SK-N-SH treated with all-trans-retinoic acid at 6 μM for 48 hours (cell line): ENCODE results near the gene CNGB1.

Experiments
- ARNTL ChIP-seq: fragments of 450-650 bp; formaldehyde crosslinking; IDR thresholded peaks from 2 replicates; pipeline ENCODE4 v1.5.0; 2020; ENCODE audit warnings: low read depth, mild to moderate bottlenecking, moderate library complexity, borderline replicate concordance
- BACH2 ChIP-seq: fragments of 250-450 bp; sonication (Bioruptor Pico); IDR thresholded peaks from 2 replicates; pipeline ENCODE4 v1.9.0; 2021; ENCODE audit warnings: mild to moderate bottlenecking, borderline replicate concordance
- CREB5 ChIP-seq: fragments of 250-450 bp; sonication (Bioruptor Pico); IDR thresholded peaks from 2 replicates; pipeline ENCODE4 v1.5.1; 2020; ENCODE audit warnings: low read depth, mild to moderate bottlenecking, moderate library complexity
- CSDC2 ChIP-seq: fragments of 250-450 bp; sonication (Bioruptor Pico); IDR thresholded peaks from 2 replicates; pipeline ENCODE4 v1.5.0; 2020; ENCODE audit warnings: mild to moderate bottlenecking, moderate library complexity
- ESRRG ChIP-seq: fragments of 250-450 bp; sonication (Bioruptor Pico); IDR thresholded peaks from 2 replicates; pipeline ENCODE4 v1.6.1; 2021; ENCODE audit warnings: mild to moderate bottlenecking
- TCF4 ChIP-seq: fragments of 250-450 bp; sonication (Bioruptor Pico); IDR thresholded peaks from 2 replicates; pipeline ENCODE4 v1.8.0; 2021; ENCODE audit warnings: mild to moderate bottlenecking, moderate library complexity, borderline replicate concordance
- TOX ChIP-seq: fragments of 250-450 bp; sonication (Bioruptor Pico); IDR thresholded peaks from 2 replicates; pipeline ENCODE4 v1.8.0; 2021; ENCODE audit warnings: mild to moderate bottlenecking, moderate library complexity, borderline replicate concordance
- ZFP3 ChIP-seq: fragments of 250-450 bp; sonication (Bioruptor Pico); IDR thresholded peaks from 2 replicates; pipeline ENCODE4 v1.5.0; 2020; ENCODE audit warnings: mild to moderate bottlenecking, moderate library complexity
- ZFP30 ChIP-seq: fragments of 450-650 bp; formaldehyde crosslinking; IDR thresholded peaks from 2 replicates; pipeline ENCODE4 v1.5.0; 2022; ENCODE audit warnings: mild to moderate bottlenecking, moderate library complexity
- ZNF565 ChIP-seq: fragments of 450-650 bp; formaldehyde crosslinking; conservative IDR thresholded peaks from 2 replicates; pipeline ENCODE4 v1.5.0; 2020; ENCODE audit warnings: low read depth, mild to moderate bottlenecking, moderate library complexity
- ZNF8 ChIP-seq: fragments of 450-650 bp; formaldehyde crosslinking; IDR thresholded peaks from 2 replicates; pipeline ENCODE4 v1.5.0; 2020; ENCODE audit warnings: mild to moderate bottlenecking, moderate library complexity
- TF ChIP-seq, protein P1 (sequence below): fragments of 250-450 bp; sonication (Bioruptor Pico); IDR thresholded peaks from 2 replicates; pipeline ENCODE4 v1.5.0; 2020; ENCODE audit warnings: mild to moderate bottlenecking, moderate library complexity
- TF ChIP-seq, protein P2 (sequence below): fragments of 250-450 bp; sonication (Bioruptor Pico); IDR thresholded peaks from 2 replicates; pipeline ENCODE4 v1.8.0; 2020; ENCODE audit warnings: mild to moderate bottlenecking, moderate library complexity, borderline replicate concordance

- TF ChIP-seq, protein P1, sequence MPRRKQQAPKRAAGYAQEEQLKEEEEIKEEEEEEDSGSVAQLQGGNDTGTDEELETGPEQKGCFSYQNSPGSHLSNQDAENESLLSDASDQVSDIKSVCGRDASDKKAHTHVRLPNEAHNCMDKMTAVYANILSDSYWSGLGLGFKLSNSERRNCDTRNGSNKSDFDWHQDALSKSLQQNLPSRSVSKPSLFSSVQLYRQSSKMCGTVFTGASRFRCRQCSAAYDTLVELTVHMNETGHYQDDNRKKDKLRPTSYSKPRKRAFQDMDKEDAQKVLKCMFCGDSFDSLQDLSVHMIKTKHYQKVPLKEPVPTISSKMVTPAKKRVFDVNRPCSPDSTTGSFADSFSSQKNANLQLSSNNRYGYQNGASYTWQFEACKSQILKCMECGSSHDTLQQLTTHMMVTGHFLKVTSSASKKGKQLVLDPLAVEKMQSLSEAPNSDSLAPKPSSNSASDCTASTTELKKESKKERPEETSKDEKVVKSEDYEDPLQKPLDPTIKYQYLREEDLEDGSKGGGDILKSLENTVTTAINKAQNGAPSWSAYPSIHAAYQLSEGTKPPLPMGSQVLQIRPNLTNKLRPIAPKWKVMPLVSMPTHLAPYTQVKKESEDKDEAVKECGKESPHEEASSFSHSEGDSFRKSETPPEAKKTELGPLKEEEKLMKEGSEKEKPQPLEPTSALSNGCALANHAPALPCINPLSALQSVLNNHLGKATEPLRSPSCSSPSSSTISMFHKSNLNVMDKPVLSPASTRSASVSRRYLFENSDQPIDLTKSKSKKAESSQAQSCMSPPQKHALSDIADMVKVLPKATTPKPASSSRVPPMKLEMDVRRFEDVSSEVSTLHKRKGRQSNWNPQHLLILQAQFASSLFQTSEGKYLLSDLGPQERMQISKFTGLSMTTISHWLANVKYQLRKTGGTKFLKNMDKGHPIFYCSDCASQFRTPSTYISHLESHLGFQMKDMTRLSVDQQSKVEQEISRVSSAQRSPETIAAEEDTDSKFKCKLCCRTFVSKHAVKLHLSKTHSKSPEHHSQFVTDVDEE (CRISPR knock-in tag): no peak
- TF ChIP-seq BACH2: no peak
- TF ChIP-seq ARNTL (CRISPR knock-in tag): no peak
- TF ChIP-seq ZFP30 (CRISPR knock-in tag): no peak
- TF ChIP-seq ZNF565 (CRISPR knock-in tag): no peak
- no peak for TF ChIP-seq TCF4 (CRISPR knock-in tag)
- TF ChIP-seq, protein P2, sequence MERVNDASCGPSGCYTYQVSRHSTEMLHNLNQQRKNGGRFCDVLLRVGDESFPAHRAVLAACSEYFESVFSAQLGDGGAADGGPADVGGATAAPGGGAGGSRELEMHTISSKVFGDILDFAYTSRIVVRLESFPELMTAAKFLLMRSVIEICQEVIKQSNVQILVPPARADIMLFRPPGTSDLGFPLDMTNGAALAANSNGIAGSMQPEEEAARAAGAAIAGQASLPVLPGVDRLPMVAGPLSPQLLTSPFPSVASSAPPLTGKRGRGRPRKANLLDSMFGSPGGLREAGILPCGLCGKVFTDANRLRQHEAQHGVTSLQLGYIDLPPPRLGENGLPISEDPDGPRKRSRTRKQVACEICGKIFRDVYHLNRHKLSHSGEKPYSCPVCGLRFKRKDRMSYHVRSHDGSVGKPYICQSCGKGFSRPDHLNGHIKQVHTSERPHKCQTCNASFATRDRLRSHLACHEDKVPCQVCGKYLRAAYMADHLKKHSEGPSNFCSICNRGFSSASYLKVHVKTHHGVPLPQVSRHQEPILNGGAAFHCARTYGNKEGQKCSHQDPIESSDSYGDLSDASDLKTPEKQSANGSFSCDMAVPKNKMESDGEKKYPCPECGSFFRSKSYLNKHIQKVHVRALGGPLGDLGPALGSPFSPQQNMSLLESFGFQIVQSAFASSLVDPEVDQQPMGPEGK: no peak
- no peak for TF ChIP-seq ESRRG (CRISPR knock-in tag)
- TF ChIP-seq CSDC2 (CRISPR knock-in tag): no peak
- no peak for TF ChIP-seq ZNF8
- TF ChIP-seq ZFP3 (CRISPR knock-in tag): no peak
- no peak for TF ChIP-seq CREB5 (CRISPR knock-in tag)
- TF ChIP-seq TOX (CRISPR knock-in tag): no peak
Measured at GRCh38 chr16:57842601-57843000, 128.3 kb downstream of the CNGB1 start.
